ENCODE results near the gene CEACAM6. TPM values are rescaled to one million over a fixed set of nuclear protein-coding genes. Genes with fewer than 3 reads are reported as not detected.

CEACAM6 gene
- total RNA-seq, 2 donors from 2014 or later: not detected

DNA sequence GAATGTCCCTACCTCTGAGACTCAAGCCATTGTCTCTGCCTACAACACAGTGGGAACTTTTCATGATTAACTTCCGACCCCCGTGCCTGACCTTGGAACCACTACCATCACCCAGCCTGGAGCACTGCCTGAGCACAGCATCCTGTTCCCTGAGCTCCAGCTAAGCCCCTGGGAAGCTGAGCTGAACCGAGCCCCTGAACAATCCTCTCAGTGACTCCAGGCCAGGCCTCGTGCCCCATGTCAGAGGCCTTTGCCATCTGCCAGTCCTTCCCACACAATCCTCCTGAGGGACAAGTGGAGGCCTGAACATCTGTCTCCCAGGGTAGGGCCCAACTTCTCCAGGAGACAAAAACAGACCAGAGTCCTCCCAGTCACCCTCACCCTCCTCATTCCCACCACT lies 58.6 kb downstream of the CEACAM6 start:
- H3K9me3 ChIP-seq: no peaks in the 10 kb centered on the region
- DNase-seq (ENCODE audit: low spot score): no peak
- H3K36me3 ChIP-seq: no peaks in the 10 kb centered on the region

DNA sequence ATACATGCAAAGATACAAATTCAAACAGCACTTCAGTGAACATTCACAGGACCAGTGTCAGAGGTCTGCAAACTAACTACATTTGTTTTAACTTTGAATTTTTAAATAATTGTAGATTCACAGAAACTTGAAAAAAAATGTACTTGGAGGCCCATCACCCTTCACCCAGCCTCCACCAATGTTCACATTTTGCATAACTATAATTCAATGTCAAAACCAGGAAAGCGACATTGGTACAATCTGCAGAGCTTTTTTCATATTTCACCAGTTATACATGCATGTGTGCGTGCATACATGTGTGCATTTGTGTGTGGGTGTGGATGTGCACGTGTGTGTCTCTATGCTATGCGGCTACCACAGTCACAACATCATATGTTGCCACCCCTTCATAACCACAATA lies 60.0 kb downstream of the CEACAM6 start:
- no peaks in the 10 kb centered on the region for H3K4me1 ChIP-seq (ENCODE audit: control insufficient read depth in 1 of 2, low read depth in 2 of 2)
- no peak for ATAC-seq (ENCODE audit: insufficient number of reproducible peaks, low FRiP score, low read depth)
- H3K27ac ChIP-seq: no peak overlapping the region
- DNase-seq (ENCODE audit: low spot score): no peak
- no peaks in the 10 kb centered on the region for H3K27me3 ChIP-seq (replicated peaks; ENCODE audit: insufficient read depth)
- H3K36me3 ChIP-seq: no peaks in the 10 kb centered on the region
- TF ChIP-seq, protein P1, sequence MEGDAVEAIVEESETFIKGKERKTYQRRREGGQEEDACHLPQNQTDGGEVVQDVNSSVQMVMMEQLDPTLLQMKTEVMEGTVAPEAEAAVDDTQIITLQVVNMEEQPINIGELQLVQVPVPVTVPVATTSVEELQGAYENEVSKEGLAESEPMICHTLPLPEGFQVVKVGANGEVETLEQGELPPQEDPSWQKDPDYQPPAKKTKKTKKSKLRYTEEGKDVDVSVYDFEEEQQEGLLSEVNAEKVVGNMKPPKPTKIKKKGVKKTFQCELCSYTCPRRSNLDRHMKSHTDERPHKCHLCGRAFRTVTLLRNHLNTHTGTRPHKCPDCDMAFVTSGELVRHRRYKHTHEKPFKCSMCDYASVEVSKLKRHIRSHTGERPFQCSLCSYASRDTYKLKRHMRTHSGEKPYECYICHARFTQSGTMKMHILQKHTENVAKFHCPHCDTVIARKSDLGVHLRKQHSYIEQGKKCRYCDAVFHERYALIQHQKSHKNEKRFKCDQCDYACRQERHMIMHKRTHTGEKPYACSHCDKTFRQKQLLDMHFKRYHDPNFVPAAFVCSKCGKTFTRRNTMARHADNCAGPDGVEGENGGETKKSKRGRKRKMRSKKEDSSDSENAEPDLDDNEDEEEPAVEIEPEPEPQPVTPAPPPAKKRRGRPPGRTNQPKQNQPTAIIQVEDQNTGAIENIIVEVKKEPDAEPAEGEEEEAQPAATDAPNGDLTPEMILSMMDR (IDR thresholded peaks at IDR 0.05): no peak
- H3K9me3 ChIP-seq: no peaks in the 10 kb centered on the region
- H3K4me3 ChIP-seq: no peak overlapping the region

More for the DNA sequence above, 58.6 kb downstream of the CEACAM6 start:
- no peaks in the 10 kb centered on the region for H3K27me3 ChIP-seq (replicated peaks; ENCODE audit: insufficient read depth)
- H3K27ac ChIP-seq: no peak overlapping the region
- TF ChIP-seq, protein P1 (IDR thresholded peaks at IDR 0.05): no peak
- no peak for ATAC-seq (ENCODE audit: insufficient number of reproducible peaks, low FRiP score, low read depth)
- no peak overlapping the region for H3K4me3 ChIP-seq
- no peaks in the 10 kb centered on the region for H3K4me1 ChIP-seq (ENCODE audit: control insufficient read depth in 1 of 2, low read depth in 2 of 2)

DNA sequence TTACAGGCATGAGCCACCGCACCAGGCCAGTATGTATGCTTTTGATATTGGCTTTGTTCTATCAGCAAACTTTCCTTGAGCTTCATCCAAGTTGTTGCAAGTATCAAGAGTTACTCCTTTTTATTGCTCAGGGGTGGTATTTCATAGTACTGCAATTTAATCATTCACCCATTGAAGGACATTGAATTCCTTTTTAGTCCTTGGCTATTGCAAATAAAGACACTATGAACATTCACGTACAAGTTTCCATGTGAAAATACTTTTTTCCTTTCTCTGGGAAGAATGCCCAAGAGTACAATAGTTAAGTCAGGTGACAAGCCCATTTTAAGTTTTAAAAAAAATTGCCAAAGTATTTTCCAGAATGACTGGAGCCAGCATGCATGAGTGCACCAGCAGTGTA lies 61.4 kb downstream of the CEACAM6 start:
- no peaks in the 10 kb centered on the region for H3K36me3 ChIP-seq
- H3K4me3 ChIP-seq: no peak overlapping the region
- no peak overlapping the region for H3K27ac ChIP-seq
- H3K4me1 ChIP-seq (ENCODE audit: control insufficient read depth in 1 of 2, low read depth in 2 of 2): no peaks in the 10 kb centered on the region
- no peaks in the 10 kb centered on the region for H3K27me3 ChIP-seq (replicated peaks; ENCODE audit: insufficient read depth)
- DNase-seq (ENCODE audit: low spot score): no peak
- ATAC-seq (ENCODE audit: insufficient number of reproducible peaks, low FRiP score, low read depth): no peak
- H3K9me3 ChIP-seq: no peaks in the 10 kb centered on the region
- TF ChIP-seq, protein P1 (IDR thresholded peaks at IDR 0.05): no peak

DNA sequence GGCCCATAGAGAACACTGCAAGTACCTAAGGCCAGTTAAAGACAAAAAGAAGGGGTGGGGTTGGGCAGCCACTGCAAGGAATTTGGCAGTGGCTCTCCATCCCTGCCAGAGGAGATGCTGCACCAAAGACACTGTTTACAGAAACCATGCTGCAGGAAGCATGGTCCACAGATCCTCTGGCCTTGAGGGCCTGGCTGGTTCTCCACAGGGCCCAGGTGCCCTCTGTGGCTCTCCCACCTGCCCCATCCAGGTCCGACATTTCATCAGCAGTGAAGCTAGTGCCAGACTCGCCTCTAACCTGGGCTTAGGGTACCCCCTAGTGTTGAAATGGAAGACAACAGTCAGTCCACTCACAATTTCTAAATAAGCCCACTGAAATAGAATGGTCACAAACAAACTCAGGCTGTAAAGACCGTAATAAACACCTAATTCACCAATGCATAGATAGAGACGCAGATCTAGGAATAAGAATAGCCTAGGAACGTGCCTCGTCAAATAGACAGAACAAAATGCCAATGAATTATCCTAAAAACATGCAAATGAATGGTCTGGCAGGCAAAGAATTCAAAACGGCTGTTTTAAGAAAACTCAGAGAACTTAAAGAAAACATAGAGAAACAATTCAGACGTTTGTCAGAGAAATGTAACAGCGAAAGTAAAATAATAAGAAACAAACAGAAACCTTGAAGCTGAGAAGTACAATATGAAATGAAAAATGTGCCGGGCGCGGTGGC lies 65.8 kb downstream of the CEACAM6 start:
- no peak for DNase-seq (ENCODE audit: low spot score)
- H3K27me3 ChIP-seq (replicated peaks; ENCODE audit: insufficient read depth): no peaks in the 10 kb centered on the region
- H3K4me3 ChIP-seq: no peak overlapping the region
- TF ChIP-seq, protein P1 (IDR thresholded peaks at IDR 0.05): peak; percentile 18
- no peaks in the 10 kb centered on the region for H3K36me3 ChIP-seq
- no peaks in the 10 kb centered on the region for H3K9me3 ChIP-seq
- no peaks in the 10 kb centered on the region for H3K4me1 ChIP-seq (ENCODE audit: control insufficient read depth in 1 of 2, low read depth in 2 of 2)
- no peak for ATAC-seq (ENCODE audit: insufficient number of reproducible peaks, low FRiP score, low read depth)
- no peak overlapping the region for H3K27ac ChIP-seq

Other genes starting within 250 kb of the CEACAM6 start
- 1 to 10 TPM; 1.1 to 6.9 TPM for gene CEACAM21, start 179.4 kb upstream of the CEACAM6 start, total RNA-seq
- gene CEACAM4, start 128.5 kb upstream of the CEACAM6 start, total RNA-seq: 1 to 10 TPM in 1 of 2 donors, not detected in 1; 4.0 TPM
- not detected for gene CEACAM7, start 67.3 kb upstream of the CEACAM6 start, total RNA-seq
- not detected for gene CEACAM5, start 46.9 kb upstream of the CEACAM6 start, total RNA-seq
- gene CEACAM3, start 41.1 kb downstream of the CEACAM6 start, total RNA-seq: not detected
- not detected for gene LYPD4, start 89.2 kb downstream of the CEACAM6 start, total RNA-seq
- not detected for gene DMRTC2, start 89.5 kb downstream of the CEACAM6 start, total RNA-seq
- gene RPS19, start 104.7 kb downstream of the CEACAM6 start, total RNA-seq: 100 to 1,000 TPM; 347 to 429 TPM
- not detected for gene CD79A, start 121.7 kb downstream of the CEACAM6 start, total RNA-seq
- gene ARHGEF1, start 127.7 kb downstream of the CEACAM6 start, total RNA-seq: 100 to 1,000 TPM in 1 of 2 donors, 10 to 100 TPM in 1; 75.3 to 104 TPM
- under 1 TPM; 0.28 to 0.41 TPM for gene ERFL, start 172.9 kb downstream of the CEACAM6 start, total RNA-seq
- 100 to 1,000 TPM; 130 to 332 TPM for gene RABAC1, start 203.8 kb downstream of the CEACAM6 start, total RNA-seq
- gene ATP1A3, start 238.7 kb downstream of the CEACAM6 start, total RNA-seq: under 1 TPM in 1 of 2 donors, not detected in 1; 0.14 TPM